ENCODE measurements around the gene GALNT8.

GALNT8 gene

DNA sequence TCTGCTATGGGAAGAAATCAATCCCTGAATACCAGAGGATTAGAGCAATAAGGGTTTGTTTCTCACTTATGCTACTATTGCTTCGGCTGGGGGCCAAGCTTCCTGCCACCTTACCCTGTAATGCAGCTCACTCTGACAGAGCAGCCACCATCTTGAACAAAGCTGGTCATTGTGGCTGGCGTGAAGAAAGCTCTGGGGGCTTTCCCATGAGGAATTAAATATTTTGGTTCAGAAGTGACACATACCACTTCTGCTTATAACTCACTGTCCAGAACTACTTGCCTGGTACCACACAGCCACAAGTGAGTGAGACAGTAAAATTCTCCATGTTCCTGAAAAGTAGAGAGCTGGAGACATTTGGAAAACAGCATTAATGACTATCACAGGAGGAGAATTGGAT is 82.6 kb downstream of the GALNT8 start:
- no peak for DNase-seq

DNA sequence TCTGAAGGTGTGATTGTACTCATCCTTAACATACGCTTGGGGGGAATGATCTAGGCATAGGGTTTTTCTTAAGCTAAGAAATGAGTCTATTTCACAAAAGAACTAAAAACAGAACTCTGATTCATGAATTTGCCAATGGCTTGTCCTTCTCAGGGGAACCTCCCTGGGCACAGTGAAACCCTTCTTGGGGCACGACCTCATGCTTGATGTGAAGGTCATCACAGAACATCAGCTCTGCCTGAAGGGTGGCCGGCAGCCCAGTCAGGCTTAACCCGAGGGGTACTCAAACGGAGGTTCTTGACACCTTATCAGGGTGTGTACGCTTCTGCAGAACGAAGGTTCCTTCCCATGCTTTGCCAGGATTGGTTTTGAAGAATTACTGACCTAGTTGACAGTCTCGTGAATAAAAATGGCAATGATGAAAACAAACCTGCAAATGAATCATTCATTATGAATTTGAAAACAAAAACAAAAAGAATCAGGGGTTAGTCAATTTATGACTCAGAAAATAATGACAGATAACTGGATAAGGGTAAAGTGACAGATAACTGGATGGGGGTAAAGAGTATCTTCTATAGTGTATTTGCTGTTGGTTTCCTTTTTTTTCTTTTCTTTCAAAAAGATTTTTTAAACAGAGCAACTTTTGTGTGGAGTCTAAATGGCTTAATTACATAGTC is 86.4 kb downstream of the GALNT8 start:
- no peak for DNase-seq

DNA sequence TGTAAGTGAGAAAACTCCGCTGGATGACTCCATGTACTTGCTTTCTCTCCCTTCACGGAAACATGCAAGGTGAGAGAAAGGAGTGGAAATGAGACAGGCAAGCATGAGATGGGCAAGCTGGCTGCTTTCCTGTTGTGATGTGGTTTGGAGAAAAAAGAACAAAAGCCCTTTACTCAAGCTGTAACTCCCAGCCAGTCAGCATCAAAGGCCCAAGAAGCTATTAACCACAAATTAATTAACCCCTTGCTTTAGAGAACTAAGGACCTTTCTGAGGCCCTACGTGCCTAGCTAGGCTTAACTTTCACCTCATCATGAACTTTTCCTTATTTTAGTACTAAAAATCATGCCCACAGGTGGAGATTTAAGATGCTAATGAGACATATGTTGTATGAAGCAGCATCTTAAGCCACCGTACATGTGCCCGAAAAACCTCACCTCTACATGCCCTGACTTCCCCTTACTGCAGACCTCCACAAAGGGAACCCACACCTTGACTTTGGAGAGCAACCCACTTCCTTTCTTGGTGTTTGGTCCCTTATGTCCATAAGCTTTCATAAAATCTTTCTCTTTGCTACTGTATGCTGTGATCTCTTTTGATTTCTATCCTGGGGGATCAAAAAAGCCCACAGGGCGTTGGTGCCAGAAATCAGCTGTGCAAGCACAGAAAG is 87.0 kb downstream of the GALNT8 start:
- no peak for DNase-seq

DNA sequence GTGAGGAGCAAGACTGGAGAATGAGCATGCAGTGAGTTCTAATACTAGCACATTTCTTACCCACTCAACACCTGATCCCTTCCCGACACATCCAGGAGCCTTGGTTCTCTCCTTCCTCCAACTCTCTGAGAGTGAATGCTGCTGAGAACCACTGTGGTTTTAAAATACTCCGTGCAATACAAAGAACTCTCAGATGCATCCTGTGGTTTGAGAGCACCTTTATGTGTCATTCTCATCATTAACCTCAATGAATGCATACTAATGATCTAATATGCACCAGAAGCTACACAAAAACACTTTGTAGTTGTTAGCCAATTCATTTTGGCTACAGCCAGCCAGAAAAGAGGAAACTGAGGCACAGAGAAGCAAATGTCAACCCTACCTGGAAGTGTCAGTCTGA is 87.6 kb downstream of the GALNT8 start:
- no peak for DNase-seq

DNA sequence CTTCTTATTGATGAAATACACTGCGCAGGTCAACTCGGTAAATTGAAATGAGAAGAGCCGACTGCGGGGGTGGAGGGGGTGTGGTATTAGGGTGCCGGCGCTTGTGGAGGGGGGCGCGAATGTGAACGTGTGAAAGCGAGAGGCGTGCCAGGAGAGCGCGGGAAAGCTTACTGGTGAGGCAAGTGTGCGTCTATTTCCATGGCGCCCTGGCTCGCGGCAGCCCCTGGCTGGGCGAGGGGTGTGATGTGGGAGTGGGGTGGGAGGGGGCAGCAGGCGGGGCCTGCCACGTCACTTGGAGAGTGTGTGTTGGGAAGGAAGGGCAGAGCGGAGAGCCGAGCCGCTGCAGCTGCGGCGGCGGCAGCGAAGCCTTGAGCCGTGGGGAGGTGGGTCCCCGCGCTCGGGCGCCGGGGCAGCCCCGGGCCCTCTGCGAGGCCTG is 88.8 kb downstream of the GALNT8 start:
- DNase-seq = peak; percentile 58

GRCh38 chr12:4809449-4810218 is 89.4 kb downstream of the GALNT8 start:
- peak; percentile 37 for DNase-seq

- no peak for DNase-seq
Observed at GRCh38 chr12:4810219-4810671, 90.0 kb downstream of the GALNT8 start.

DNA sequence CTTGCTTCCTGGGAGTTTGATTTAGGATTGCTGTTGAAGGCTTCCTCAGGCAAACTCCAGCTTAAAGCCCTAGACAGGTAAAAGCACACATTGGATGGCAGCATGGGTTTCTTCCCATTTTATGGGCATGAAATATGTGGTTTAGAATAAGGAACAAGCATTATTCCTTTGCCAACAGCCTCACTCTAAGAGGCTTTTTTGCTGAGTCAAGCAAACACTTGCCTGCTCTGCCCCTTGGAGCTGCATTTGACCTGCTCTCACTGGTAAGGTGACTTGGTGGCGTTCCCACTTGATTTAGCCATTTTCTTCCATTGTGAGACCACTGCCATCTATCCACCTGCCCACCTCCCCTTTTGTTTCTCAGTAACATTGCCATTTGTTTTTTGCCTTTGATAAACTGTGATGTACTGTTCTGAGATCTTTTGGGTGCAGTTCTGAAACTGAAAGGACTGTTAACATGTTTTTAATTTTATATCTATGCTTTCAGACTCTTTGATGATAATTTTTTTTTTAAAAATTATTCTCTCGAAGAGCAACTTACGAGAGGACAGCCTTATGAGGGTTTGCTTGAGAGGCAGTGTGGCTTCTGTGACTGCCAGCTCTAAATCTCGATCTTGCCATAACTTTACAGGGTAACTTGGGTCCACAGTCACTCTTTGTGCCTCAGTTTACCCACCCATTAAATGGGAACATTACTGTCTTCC is 92.6 kb downstream of the GALNT8 start:
- DNase-seq = no peak

- no peak for DNase-seq
Observed at GRCh38 chr12:4813741-4814140, 93.5 kb downstream of the GALNT8 start.

- DNase-seq = no peak
Observed at GRCh38 chr12:4814485-4814884, 94.3 kb downstream of the GALNT8 start.

DNA sequence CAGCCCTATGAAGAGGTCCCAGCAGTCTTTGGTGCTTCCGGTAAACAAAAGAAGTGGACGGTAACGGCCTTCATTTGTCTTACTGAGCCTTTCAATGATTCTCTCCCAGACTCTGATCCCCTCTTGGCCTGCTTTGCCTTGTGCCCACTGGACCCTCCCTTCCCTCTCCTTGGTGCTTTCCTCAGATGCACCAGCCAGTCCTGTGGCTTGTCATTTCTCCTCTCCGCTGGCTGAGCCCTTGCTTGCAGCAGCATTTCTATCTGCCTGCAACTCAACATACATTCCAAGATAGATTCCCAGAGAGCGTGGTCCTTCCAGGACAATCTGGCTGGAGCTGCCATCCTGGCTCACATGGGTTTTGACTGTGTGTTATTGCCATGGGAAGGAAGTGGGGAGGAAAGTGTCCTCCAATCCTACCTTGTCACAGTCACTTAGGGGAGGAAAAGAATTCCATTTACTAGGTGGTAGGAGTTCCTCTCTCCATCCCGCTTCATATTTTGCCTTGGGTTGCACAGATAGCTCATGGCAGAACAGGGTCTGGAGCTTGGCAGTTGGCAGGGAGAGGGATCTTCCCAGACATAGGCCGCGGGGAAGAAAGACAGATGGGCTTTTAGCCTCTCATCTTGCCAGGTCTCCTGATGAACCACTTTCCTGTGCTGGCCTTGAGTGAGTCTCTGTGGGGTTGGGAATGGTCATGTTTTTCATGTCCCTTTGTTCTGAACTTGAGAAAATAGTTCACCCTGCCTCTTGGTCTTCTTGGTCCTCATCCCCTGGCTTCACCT is 96.7 kb downstream of the GALNT8 start:
- no peak for DNase-seq

DNA sequence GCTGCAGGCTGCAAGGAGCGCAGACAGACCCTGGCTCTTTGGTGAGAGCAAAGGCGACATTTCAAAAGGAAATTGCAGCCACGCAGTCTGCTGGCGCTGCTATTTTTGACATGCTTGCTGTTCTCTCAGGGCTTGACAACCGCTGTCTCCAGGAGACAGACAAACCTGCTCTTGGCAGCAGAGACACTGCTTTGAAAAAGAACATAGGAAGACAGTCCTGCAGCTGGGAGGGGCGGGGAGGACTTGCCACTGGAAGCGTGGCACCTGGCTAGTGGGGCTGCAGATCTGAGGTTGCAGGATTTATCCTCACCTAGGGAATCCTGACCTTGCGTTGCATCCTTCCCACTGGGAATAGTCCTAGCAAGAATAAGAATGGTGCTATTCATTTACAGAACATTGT is 97.7 kb downstream of the GALNT8 start:
- no peak for DNase-seq

GRCh38 chr12:4819654-4820053 is 99.5 kb downstream of the GALNT8 start:
- no peak for DNase-seq

GRCh38 chr12:4820971-4821370 is 100.8 kb downstream of the GALNT8 start:
- no peak for DNase-seq
